HepG2 (cell line): ENCODE data around the gene CTSZ. TPM values are rescaled to one million over a fixed set of nuclear protein-coding genes. Genes with fewer than 3 reads are reported as not detected.

Experiments used
- ARNT2 ChIP-seq: sonication (generic); formaldehyde crosslinking; IDR thresholded peaks from 2 replicates; pipeline ENCODE4 v1.8.0; 2022; ENCODE audit warnings: mild to moderate bottlenecking, low read depth, missing genetic modification reagents, moderate library complexity
- BCLAF1 ChIP-seq: fragments of 450-650 bp; IDR thresholded peaks from 2 replicates; pipeline ENCODE4 v1.6.1; 2017; ENCODE audit warnings: mild to moderate bottlenecking
- BRCA1 ChIP-seq: sonication (generic); formaldehyde crosslinking; IDR thresholded peaks from 2 replicates; pipeline ENCODE4 v1.4.0; 2020; ENCODE audit warnings: missing genetic modification reagents
- CC2D1A ChIP-seq: sonication (generic); formaldehyde crosslinking; IDR thresholded peaks from 2 replicates; pipeline ENCODE4 v1.8.1; 2023; ENCODE audit warnings: mild to moderate bottlenecking, missing genetic modification reagents
- CERS6 ChIP-seq: sonication (generic); formaldehyde crosslinking; IDR thresholded peaks from 2 replicates; pipeline ENCODE4 v1.5.0; 2020; ENCODE audit warnings: missing genetic modification reagents
- FOXC1 ChIP-seq: sonication (generic); formaldehyde crosslinking; IDR thresholded peaks from 2 replicates; pipeline ENCODE4 v1.8.0; 2022; ENCODE audit warnings: mild to moderate bottlenecking, missing genetic modification reagents, borderline replicate concordance
- HOXA9 ChIP-seq: sonication (generic); formaldehyde crosslinking; IDR thresholded peaks from 2 replicates; pipeline ENCODE4 v1.8.1; 2022; ENCODE audit warnings: missing genetic modification reagents, mild to moderate bottlenecking, moderate library complexity, borderline replicate concordance
- HOXD1 ChIP-seq: sonication (generic); formaldehyde crosslinking; IDR thresholded peaks from 2 replicates; pipeline ENCODE4 v1.5.0; 2020; ENCODE audit warnings: missing genetic modification reagents
- JARID2 ChIP-seq: sonication (generic); formaldehyde crosslinking; IDR thresholded peaks from 2 replicates; pipeline ENCODE4 v1.8.1; 2023; ENCODE audit warnings: missing genetic modification reagents, inconsistent platforms; ENCODE audit not compliant: insufficient replicate concordance
- NFIC ChIP-seq: IDR thresholded peaks from 2 replicates; pipeline ENCODE4 v1.6.1; 2012; ENCODE audit warnings: mild to moderate bottlenecking, low read length, inconsistent platforms
- POGZ ChIP-seq: sonication (generic); formaldehyde crosslinking; IDR thresholded peaks from 2 replicates; pipeline ENCODE4 v1.4.0; 2020; ENCODE audit warnings: mild to moderate bottlenecking, missing genetic modification reagents
- SIX1 ChIP-seq: sonication (generic); formaldehyde crosslinking; IDR thresholded peaks from 2 replicates; pipeline ENCODE4 v1.4.0; 2020; ENCODE audit warnings: missing genetic modification reagents, borderline replicate concordance
- SNAPC5 ChIP-seq: sonication (generic); formaldehyde crosslinking; IDR thresholded peaks from 2 replicates; pipeline ENCODE4 v1.8.1; 2023; ENCODE audit warnings: mild to moderate bottlenecking, missing genetic modification reagents, borderline replicate concordance
- SP4 ChIP-seq: sonication (generic); formaldehyde crosslinking; IDR thresholded peaks from 2 replicates; pipeline ENCODE4 v1.8.1; 2023; ENCODE audit warnings: mild to moderate bottlenecking, missing genetic modification reagents
- ZBTB21 ChIP-seq: sonication (generic); formaldehyde crosslinking; IDR thresholded peaks from 2 replicates; pipeline ENCODE4 v1.4.0; 2020; ENCODE audit warnings: missing genetic modification reagents
- ZBTB42 ChIP-seq: sonication (generic); formaldehyde crosslinking; IDR thresholded peaks from 2 replicates; pipeline ENCODE4 v1.5.0; 2020; ENCODE audit warnings: mild to moderate bottlenecking, missing genetic modification reagents
- ZEB1 ChIP-seq: IDR thresholded peaks from 2 replicates; pipeline ENCODE4 v1.6.1; 2012; ENCODE audit warnings: mild to moderate bottlenecking, low read depth, inconsistent platforms; ENCODE audit not compliant: insufficient replicate concordance
- ZNF367 ChIP-seq: sonication (generic); formaldehyde crosslinking; IDR thresholded peaks from 2 replicates; pipeline ENCODE4 v1.4.0; 2020; ENCODE audit warnings: missing genetic modification reagents, borderline replicate concordance
- ZNF414 ChIP-seq: sonication (generic); formaldehyde crosslinking; IDR thresholded peaks from 2 replicates; pipeline ENCODE4 v1.5.0; 2020; ENCODE audit warnings: missing genetic modification reagents
- ZNF484 ChIP-seq: sonication (generic); formaldehyde crosslinking; IDR thresholded peaks from 2 replicates; pipeline ENCODE4 v1.5.1; 2020; ENCODE audit warnings: mild to moderate bottlenecking, low read depth, missing genetic modification reagents, borderline replicate concordance
- ZNF512B ChIP-seq: sonication (generic); formaldehyde crosslinking; IDR thresholded peaks from 2 replicates; pipeline ENCODE4 v1.5.1; 2020; ENCODE audit warnings: missing genetic modification reagents, mild to moderate bottlenecking, borderline replicate concordance
- polyA plus RNA-seq, 8 experiments: library from polyadenylated mRNA; depleted of rRNA in 3 of 8; stranded (reverse) in 7 of 8; unstranded in 1 of 8; fragments of >200 nt; fragmentation: Illumina TruSeq in 4 of 8; extraction: Trizol in 4 of 8; gene quantifications; 2 replicates each; pipeline versions ENCODE4 v1.2.1 to v1.2.3, GENCODE V29; 2011 to 2016; ENCODE audit warnings: low read depth in 4 of 8, missing spikeins in 1 of 8, mixed read lengths in 1 of 8; ENCODE audit not compliant: insufficient read depth in 1 of 8
- total RNA-seq, 5 experiments: library from RNA; depleted of rRNA; stranded (reverse); fragments of >200 nt; fragmentation: Illumina TruSeq; extraction: Trizol; gene quantifications; 2 replicates each; pipeline ENCODE4 v1.2.3, GENCODE V29; 2016; ENCODE audit warnings: low read depth in 1 of 5

CTSZ gene
- total and polyA plus RNA-seq, 2 of the 13 experiments (the other 11 are each of a cell fraction or from before 2014, with no cell fraction given), result 0.33 TPM; not detected in 1

GRCh38 chr20:59032023-59032712 lies 25.1 kb upstream of the CTSZ start, which contains the start of gene ATP5F1E (continued):
- TF ChIP-seq ZNF414 (CRISPR knock-in tag), result peak; percentile 48; the same call in 1 of the 2 replicates
- no peak; the same call in 1 of the 2 replicates for TF ChIP-seq ZBTB21 (CRISPR knock-in tag)
- peak; percentile 84; the same call in 1 of the 2 replicates for TF ChIP-seq HOXA9
- no peak for TF ChIP-seq BCLAF1
- peak; percentile 95 for TF ChIP-seq ARNT2 (CRISPR knock-in tag)
- TF ChIP-seq SIX1 (CRISPR knock-in tag), result no peak; the same call in 1 of the 2 replicates
- peak; percentile 100 for TF ChIP-seq SP4 (CRISPR knock-in tag)
- no peak for TF ChIP-seq ZNF484 (CRISPR knock-in tag)
- TF ChIP-seq JARID2 (CRISPR knock-in tag), result peak; percentile 79
- TF ChIP-seq NFIC, result no peak
- peak; percentile 93 for TF ChIP-seq POGZ (CRISPR knock-in tag)
- TF ChIP-seq FOXC1 (CRISPR knock-in tag), result peak; percentile 87
- peak; percentile 69 for TF ChIP-seq SNAPC5 (CRISPR knock-in tag)
- TF ChIP-seq HOXD1 (CRISPR knock-in tag), result peak; percentile 35; the same call in 1 of the 2 replicates
- TF ChIP-seq ZNF367 (CRISPR knock-in tag), result peak; percentile 59; the same call in 1 of the 2 replicates
- 0 out of 2 replicates have a peak, but pooled peaks have one; percentile 23 for TF ChIP-seq ZNF512B (CRISPR knock-in tag)
- peak; percentile 98 for TF ChIP-seq CC2D1A (CRISPR knock-in tag)
- TF ChIP-seq CERS6 (CRISPR knock-in tag), result peak; percentile 52; the same call in 1 of the 2 replicates
- no peak for TF ChIP-seq ZEB1
- TF ChIP-seq BRCA1 (CRISPR knock-in tag), result peak; percentile 73
- peak; percentile 77 for TF ChIP-seq ZBTB42
